OCI-LY3 (cell line): Measurements from ENCODE around the gene KCNMA1.

Experiments used
- H2AFZ ChIP-seq: fragments of 200-600, 300-600 bp; shearing (Covaris generic); 2 replicates; pipeline ENCODE4 v1.6.0; 2014; ENCODE audit warnings: antibody characterized with exemption, low read depth, low read length
- H3K27ac ChIP-seq: fragments of 200-600, 300-600 bp; sonication (generic); 2 replicates; pipeline ENCODE4 v1.5.1; 2014; ENCODE audit warnings: mild to moderate bottlenecking, low read length, moderate library complexity, mixed read lengths
- H3K27me3 ChIP-seq: fragments of 200-600, 300-600 bp; sonication (generic); 2 replicates; pipeline ENCODE4 v1.6.1; 2014; ENCODE audit warnings: low read depth, low read length, mixed read lengths
- H3K36me3 ChIP-seq: fragments of 200-600, 300-600 bp; sonication (generic); replicated peaks from 2 replicates; pipeline ENCODE3; 2014; ENCODE audit warnings: low read depth, low read length, mixed read lengths
- H3K4me1 ChIP-seq: fragments of 300-600, 200-600 bp; sonication (generic); 2 replicates; pipeline ENCODE4 v1.6.1; 2014; ENCODE audit warnings: low read length, mixed read lengths
- H3K4me2 ChIP-seq: fragments of 200-600, 300-600 bp; sonication (generic); 2 replicates; pipeline ENCODE4 v1.6.1; 2014; ENCODE audit warnings: low read length, mixed read lengths
- H3K4me3 ChIP-seq: fragments of 300-600, 200-600 bp; sonication (generic); 2 replicates; pipeline ENCODE4 v1.5.1; 2014; ENCODE audit warnings: antibody characterized with exemption, mild to moderate bottlenecking, low read length, moderate library complexity
- H3K79me2 ChIP-seq: fragments of 300-600, 200-600 bp; shearing (Covaris generic); 2 replicates; pipeline ENCODE4 v1.6.1; 2014; ENCODE audit warnings: mild to moderate bottlenecking, low read length, mixed read lengths
- H3K9ac ChIP-seq: fragments of 300-600, 200-600 bp; shearing (Covaris generic); 2 replicates; pipeline ENCODE4 v1.6.0; 2014; ENCODE audit warnings: mild to moderate bottlenecking, low read length, moderate library complexity
- H3K9me3 ChIP-seq: fragments of 200-600, 300-600 bp; shearing (Covaris generic); 2 replicates; pipeline ENCODE4 v1.6.1; 2014; ENCODE audit warnings: low read length, mixed read lengths; ENCODE audit not compliant: insufficient read depth
- H4K20me1 ChIP-seq: fragments of 200-600, 300-600 bp; sonication (generic); 2 replicates; pipeline ENCODE4 v1.6.1; 2016; ENCODE audit warnings: low read length, mixed read lengths; ENCODE audit not compliant: insufficient read depth
- EZH2phosphoT487 ChIP-seq: fragments of 200-600 bp; shearing (Covaris generic); IDR thresholded peaks from 2 replicates; pipeline ENCODE4 v1.6.1; 2018; ENCODE audit warnings: antibody characterized with exemption, mixed run types, low read depth
- TF ChIP-seq, protein P1 (sequence below): fragments of 200-600, 300-600 bp; sonication (generic); IDR thresholded peaks from 2 replicates; pipeline ENCODE4 v1.5.1; 2014; ENCODE audit warnings: antibody characterized with exemption, low read length, low read depth

The KCNMA1 gene

DNA sequence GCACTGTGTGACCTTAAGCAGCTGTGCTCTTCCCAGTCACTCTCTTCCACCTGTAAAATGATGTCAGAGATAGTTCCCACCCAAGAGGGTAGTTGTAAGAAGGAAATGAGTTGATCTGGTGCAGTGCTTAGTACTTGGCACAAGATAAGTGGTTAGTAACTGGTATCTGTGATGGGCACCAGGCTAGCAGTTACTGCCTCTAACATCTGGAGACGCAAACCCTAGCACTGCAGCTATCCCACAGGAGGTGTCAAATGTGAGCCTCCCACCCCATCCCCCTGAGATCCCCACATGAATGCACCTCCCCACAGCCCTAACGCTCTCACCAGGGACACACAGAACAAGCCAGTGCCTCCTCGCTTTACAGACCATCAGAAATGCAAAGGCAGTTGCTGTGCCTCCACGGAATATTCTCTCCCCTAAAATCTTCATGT lies 72.0 kb downstream of the KCNMA1 start:
- Histone ChIP-seq H3K27me3 (no peaks in the 10 kb centered on the region), H3K36me3 (peaks cover 3% of the 10 kb centered on the region), H2AFZ (no peak overlapping the region), H4K20me1 (peaks cover 67% of the 10 kb centered on the region), H3K4me3 (no peak overlapping the region), H3K79me2 (peaks cover 44% of the 10 kb centered on the region), H3K4me1 (peaks cover 58% of the 10 kb centered on the region), H3K4me2 (no peak overlapping the region), H3K9me3 (no peaks in the 10 kb centered on the region), H3K9ac (no peak overlapping the region), H3K27ac (no peak overlapping the region)
- TF ChIP-seq, protein P1, sequence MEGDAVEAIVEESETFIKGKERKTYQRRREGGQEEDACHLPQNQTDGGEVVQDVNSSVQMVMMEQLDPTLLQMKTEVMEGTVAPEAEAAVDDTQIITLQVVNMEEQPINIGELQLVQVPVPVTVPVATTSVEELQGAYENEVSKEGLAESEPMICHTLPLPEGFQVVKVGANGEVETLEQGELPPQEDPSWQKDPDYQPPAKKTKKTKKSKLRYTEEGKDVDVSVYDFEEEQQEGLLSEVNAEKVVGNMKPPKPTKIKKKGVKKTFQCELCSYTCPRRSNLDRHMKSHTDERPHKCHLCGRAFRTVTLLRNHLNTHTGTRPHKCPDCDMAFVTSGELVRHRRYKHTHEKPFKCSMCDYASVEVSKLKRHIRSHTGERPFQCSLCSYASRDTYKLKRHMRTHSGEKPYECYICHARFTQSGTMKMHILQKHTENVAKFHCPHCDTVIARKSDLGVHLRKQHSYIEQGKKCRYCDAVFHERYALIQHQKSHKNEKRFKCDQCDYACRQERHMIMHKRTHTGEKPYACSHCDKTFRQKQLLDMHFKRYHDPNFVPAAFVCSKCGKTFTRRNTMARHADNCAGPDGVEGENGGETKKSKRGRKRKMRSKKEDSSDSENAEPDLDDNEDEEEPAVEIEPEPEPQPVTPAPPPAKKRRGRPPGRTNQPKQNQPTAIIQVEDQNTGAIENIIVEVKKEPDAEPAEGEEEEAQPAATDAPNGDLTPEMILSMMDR, result no peak
- TF ChIP-seq EZH2phosphoT487, result no peak

DNA sequence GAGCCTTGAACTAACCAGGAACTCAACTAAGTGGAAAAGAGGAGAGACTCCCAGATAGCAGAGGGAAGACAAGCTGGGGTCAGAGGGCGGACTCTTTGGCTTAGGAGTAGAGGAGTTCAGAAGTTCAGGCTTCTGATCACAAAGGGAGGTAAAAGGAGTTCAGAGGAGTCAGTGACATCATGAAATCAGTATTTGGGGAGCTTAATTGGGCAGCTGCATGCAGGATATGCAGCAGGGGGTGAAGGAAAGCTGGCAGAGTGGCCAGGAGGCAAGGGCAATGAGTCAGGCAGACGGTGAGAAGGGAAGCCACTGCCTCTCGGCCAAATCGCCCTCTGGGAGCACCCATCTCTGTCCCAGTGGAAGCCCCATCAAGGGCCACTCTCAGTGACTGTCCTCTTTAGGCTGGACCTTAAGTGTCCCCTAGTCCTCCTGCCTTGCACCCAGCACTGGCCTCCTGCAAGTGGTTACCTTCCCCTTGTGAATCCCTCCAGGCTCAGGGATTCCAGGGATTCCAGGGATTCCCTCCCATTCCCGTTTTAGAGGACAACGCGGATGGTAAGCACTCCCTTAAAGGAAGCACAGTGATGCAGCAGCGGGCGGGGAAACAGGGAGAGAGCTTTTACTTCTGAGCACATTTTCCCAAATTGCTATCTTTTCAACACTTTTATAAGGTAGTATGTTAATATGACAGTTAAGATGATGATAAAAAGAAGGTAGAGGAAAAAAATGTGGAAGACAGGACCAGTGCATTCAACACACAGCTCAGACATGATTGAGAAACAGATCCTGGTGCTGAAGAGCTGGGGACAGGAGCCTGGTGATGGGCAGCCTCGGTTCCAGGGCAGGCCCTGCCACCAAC lies 72.6 kb downstream of the KCNMA1 start:
- Histone ChIP-seq H3K9ac (no peak overlapping the region), H3K27me3 (no peaks in the 10 kb centered on the region), H3K79me2 (peaks cover 50% of the 10 kb centered on the region), H3K4me1 (peaks cover 62% of the 10 kb centered on the region), H3K36me3 (peaks cover 3% of the 10 kb centered on the region), H2AFZ (no peak overlapping the region), H4K20me1 (peaks cover 74% of the 10 kb centered on the region), H3K27ac (no peak overlapping the region), H3K4me3 (no peak overlapping the region), H3K4me2 (no peak overlapping the region), H3K9me3 (no peaks in the 10 kb centered on the region)
- TF ChIP-seq EZH2phosphoT487, result no peak
- TF ChIP-seq, protein P1, result no peak

DNA sequence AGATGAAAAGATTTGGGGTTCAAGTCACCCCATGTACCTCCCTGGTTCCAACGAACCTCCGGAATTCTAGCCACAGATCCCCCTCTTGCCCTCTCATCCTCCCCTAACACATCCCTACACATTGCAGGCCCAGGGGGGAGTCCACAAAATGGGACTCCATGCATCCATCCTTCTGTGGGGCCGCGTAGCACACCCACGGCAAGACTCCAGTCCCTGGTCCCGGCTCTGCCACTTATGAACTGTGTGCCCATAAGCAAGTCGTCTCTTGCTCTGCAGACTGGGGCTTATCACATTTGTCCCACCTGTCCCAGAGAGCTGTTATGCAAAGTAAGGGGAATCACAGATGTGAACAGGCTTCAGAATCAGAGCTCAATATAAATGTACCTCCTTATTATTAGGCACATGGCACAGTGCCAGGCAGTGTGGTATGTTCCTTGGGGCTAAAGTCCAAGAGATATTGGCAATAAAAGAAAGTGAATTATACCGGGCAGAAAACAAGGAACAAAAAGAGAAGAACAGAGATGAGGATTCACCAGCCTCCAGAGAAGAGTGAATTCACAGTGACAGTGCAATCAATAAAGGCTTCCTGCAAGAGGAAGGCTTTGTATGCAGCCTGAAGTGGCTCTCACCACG lies 73.9 kb downstream of the KCNMA1 start:
- Histone ChIP-seq H3K4me2 (peak overlapping the region; percentile 88), H3K36me3 (peaks cover 3% of the 10 kb centered on the region), H3K4me1 (peaks cover 62% of the 10 kb centered on the region), H3K9me3 (no peaks in the 10 kb centered on the region), H3K79me2 (peaks cover 58% of the 10 kb centered on the region), H3K4me3 (peak overlapping the region; percentile 62), H3K27me3 (no peaks in the 10 kb centered on the region), H2AFZ (no peak overlapping the region), H3K27ac (peak overlapping the region; percentile 57), H3K9ac (peak overlapping the region; percentile 45; the same call in 1 of the 2 replicates), H4K20me1 (peaks cover 84% of the 10 kb centered on the region)
- TF ChIP-seq, protein P1, result no peak
- TF ChIP-seq EZH2phosphoT487, result no peak

DNA sequence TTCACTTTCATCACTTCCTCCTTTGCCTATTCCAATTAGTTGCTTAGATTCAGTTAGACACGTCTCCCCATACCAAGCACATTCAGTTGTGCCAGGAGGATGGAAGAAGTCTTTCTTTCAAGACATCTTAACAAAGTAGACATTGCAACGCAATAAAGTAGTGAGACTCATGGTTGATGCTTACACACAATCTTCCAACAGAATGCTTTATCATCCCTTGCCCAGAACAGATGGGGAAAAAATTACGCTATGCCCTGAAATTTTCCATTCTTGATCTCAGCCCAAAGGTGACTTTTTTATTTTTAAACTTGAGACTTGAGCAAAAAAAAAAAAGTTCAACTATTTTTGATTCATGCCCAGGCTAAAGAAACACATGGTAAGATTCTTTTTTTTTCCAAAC lies 74.9 kb downstream of the KCNMA1 start:
- peaks cover 3% of the 10 kb centered on the region for H3K36me3 ChIP-seq
- H4K20me1 ChIP-seq, result peaks cover 92% of the 10 kb centered on the region
- no peaks in the 10 kb centered on the region for H3K9me3 ChIP-seq
- peaks cover 64% of the 10 kb centered on the region for H3K79me2 ChIP-seq
- H3K4me2 ChIP-seq, result peak overlapping the region; percentile 88
- H2AFZ ChIP-seq, result no peak overlapping the region
- peaks cover 62% of the 10 kb centered on the region for H3K4me1 ChIP-seq
- TF ChIP-seq, protein P1, result no peak
- TF ChIP-seq EZH2phosphoT487, result no peak
- H3K9ac ChIP-seq, result peak overlapping the region; percentile 45; the same call in 1 of the 2 replicates
- H3K27ac ChIP-seq, result peak overlapping the region; percentile 57
- H3K27me3 ChIP-seq, result no peaks in the 10 kb centered on the region
- H3K4me3 ChIP-seq, result peak overlapping the region; percentile 62
